T-helper 1 cell treated with Interleukin-12 subunit alpha and Interleukin-12 subunit beta and Interleukin-4 antibody, amounts not matched to agents 30 μg/mL and 1 μg/mL, for 36 hours (primary cell): ENCODE data around the gene PGGT1B.

Source experiments
- H3K27ac Mint-ChIP-seq: one replicate; pipeline ENCODE4 v1.8.0; 2021; ENCODE audit warnings: mild to moderate bottlenecking, mixed read lengths
- H3K27me3 Mint-ChIP-seq: one replicate; pipeline ENCODE4 v1.8.0; 2021; ENCODE audit warnings: low read depth, mixed read lengths
- H3K36me3 Mint-ChIP-seq: one replicate; pipeline ENCODE4 v1.8.0; 2021; ENCODE audit warnings: low read depth, mixed read lengths
- H3K4me1 Mint-ChIP-seq: one replicate; pipeline ENCODE4 v1.8.0; 2021; ENCODE audit warnings: low read depth, mixed read lengths
- H3K4me3 Mint-ChIP-seq: one replicate; pipeline ENCODE4 v1.8.0; 2021; ENCODE audit warnings: mild to moderate bottlenecking, moderate library complexity, mixed read lengths
- H3K9me3 Mint-ChIP-seq: one replicate; pipeline ENCODE4 v1.8.0; 2021; ENCODE audit warnings: mixed read lengths

Gene PGGT1B

DNA sequence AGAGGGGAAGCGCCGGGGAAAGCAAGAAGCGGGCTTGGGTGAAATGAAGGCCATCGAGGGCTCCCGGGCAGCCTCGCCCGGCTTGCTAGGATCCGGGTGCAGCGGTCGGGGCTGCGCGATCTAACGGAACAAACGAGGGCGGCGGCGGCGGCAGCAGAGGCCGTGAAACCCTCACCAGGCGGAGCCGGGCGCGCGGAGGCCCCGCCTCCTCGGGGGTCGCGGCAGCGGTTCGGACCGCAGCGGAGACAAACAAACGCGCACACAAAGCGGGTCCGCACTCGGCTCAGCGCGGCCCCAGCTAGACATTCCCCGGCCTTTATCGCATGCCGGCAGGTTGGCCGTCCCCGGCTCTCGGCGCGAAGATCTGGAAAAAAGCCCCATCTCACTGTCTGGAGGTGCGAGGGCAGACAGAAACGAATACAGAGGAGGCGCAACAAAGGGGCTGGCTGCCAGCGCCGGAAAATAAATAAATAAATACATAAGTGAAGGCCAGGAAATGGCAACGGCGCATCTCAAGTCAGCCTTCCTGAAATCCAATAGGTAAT is 82.4 kb downstream of the PGGT1B start:
- no peak overlapping the region for H3K27ac Mint-ChIP-seq
- H3K4me3 Mint-ChIP-seq, result peak overlapping the region; percentile 79
- H3K4me1 Mint-ChIP-seq, result peaks cover 3% of the 10 kb centered on the region
- H3K9me3 Mint-ChIP-seq, result no peaks in the 10 kb centered on the region
- H3K27me3 Mint-ChIP-seq, result peaks cover 84% of the 10 kb centered on the region
- H3K36me3 Mint-ChIP-seq, result no peaks in the 10 kb centered on the region

GRCh38 chr5:115179394-115180164 is 83.1 kb downstream of the PGGT1B start:
- H3K4me3 Mint-ChIP-seq, result peak overlapping the region; percentile 79
- H3K9me3 Mint-ChIP-seq, result no peaks in the 10 kb centered on the region
- H3K36me3 Mint-ChIP-seq, result no peaks in the 10 kb centered on the region
- no peak overlapping the region for H3K27ac Mint-ChIP-seq
- peaks cover 3% of the 10 kb centered on the region for H3K4me1 Mint-ChIP-seq
- peaks cover 85% of the 10 kb centered on the region for H3K27me3 Mint-ChIP-seq

- no peak overlapping the region for H3K27ac Mint-ChIP-seq
- no peak overlapping the region for H3K4me3 Mint-ChIP-seq
- no peaks in the 10 kb centered on the region for H3K9me3 Mint-ChIP-seq
- H3K36me3 Mint-ChIP-seq, result no peaks in the 10 kb centered on the region
- H3K4me1 Mint-ChIP-seq, result peaks cover 3% of the 10 kb centered on the region
- peaks cover 85% of the 10 kb centered on the region for H3K27me3 Mint-ChIP-seq
These were observed 83.7 kb downstream of the PGGT1B start for GRCh38 chr5:115179030-115179393.

GRCh38 chr5:115170929-115171510 is 91.7 kb downstream of the PGGT1B start:
- Mint-ChIP-seq H3K9me3 (peaks cover 6% of the 10 kb centered on the region), H3K4me3 (peak overlapping the region; percentile 69), H3K27ac (no peak overlapping the region), H3K4me1 (peaks cover 11% of the 10 kb centered on the region), H3K36me3 (peaks cover 2% of the 10 kb centered on the region), H3K27me3 (peaks cover 65% of the 10 kb centered on the region)

GRCh38 chr5:115170134-115170928 is 92.3 kb downstream of the PGGT1B start:
- peaks cover 6% of the 10 kb centered on the region for H3K9me3 Mint-ChIP-seq
- H3K36me3 Mint-ChIP-seq, result peaks cover 2% of the 10 kb centered on the region
- H3K4me1 Mint-ChIP-seq, result peaks cover 11% of the 10 kb centered on the region
- H3K27me3 Mint-ChIP-seq, result peaks cover 65% of the 10 kb centered on the region
- no peak overlapping the region for H3K27ac Mint-ChIP-seq
- H3K4me3 Mint-ChIP-seq, result peak overlapping the region; percentile 79

DNA sequence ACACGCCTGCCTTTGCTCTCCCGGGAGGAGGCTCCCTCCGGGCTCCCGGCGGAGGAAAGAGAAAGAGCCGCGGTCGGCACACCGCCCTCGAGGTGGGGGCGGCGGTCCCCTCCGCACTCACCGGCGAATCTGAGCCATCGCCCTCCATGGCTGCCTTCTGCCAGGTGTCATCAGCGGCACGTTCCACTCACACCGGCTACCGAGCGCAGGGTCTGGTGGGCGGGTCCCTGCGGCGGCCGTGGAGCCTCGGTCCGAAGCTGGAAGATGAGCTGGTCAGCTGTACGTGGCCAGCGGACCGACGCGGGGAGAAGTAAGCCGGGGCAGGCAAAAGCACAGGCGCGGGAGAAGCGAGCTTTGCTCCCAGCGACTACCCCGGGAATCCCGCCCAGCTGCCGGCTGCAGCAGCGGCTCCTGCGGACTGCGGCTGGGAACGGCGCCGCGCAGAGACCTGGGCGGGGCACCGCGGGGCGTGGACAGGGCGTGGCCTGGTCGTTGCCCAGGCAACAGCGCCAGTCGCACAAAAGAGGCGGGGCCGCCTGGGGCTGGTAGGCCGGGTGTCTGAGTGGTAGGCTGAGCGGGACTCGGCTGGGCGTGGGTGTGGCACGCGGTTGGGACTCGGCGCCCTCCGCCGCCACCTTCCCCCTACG is 93.1 kb downstream of the PGGT1B start, which contains the start of gene TRIM36:
TSS of gene TRIM36 (minus strand) at position 422 of the 647 bp plus-strand sequence. CDS start at position 148, 274 bp downstream.
- H3K4me1 Mint-ChIP-seq, result peaks cover 11% of the 10 kb centered on the region
- peaks cover 64% of the 10 kb centered on the region for H3K27me3 Mint-ChIP-seq
- peak within 1 kb of the TSS; percentile 79 for H3K4me3 Mint-ChIP-seq
- peaks cover 6% of the 10 kb centered on the region for H3K9me3 Mint-ChIP-seq
- H3K27ac Mint-ChIP-seq, result no peak within 1 kb of the TSS
- peaks cover 2% of the 10 kb centered on the region for H3K36me3 Mint-ChIP-seq

DNA sequence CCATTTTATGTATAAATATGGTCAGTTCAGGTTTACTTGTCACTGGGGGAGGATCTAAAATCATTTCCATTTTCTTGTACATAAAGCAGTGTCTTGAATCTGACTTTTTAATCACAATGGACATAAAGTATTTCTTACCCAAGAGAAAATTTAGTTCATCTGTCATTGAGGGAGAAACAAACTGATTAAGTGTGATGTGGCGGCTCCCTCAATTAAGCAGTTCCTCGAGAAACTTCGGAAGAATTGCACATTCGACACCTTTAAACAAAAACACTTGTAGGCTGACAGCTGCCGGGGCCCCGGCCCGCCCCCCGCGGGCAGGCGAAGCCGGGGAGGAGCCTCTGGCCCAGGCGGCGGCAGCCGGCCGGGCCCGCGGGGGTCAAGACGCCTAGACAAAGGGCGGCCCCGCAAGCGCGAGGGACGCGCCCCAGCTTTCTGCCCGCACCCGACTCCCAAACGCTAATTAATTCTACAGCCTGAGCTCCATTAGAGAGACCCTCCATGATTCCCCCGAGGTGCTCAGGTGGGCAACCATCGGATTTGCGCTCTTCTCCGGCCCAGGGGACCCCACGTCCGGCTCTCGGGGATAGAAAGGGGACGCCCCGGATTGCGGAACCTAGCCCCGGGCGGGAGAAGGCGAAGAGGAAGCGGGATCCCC is 93.7 kb downstream of the PGGT1B start:
- H3K36me3 Mint-ChIP-seq, result peaks cover 2% of the 10 kb centered on the region
- peaks cover 11% of the 10 kb centered on the region for H3K4me1 Mint-ChIP-seq
- H3K9me3 Mint-ChIP-seq, result peaks cover 12% of the 10 kb centered on the region
- H3K4me3 Mint-ChIP-seq, result peak overlapping the region; percentile 79
- H3K27me3 Mint-ChIP-seq, result peaks cover 64% of the 10 kb centered on the region
- no peak overlapping the region for H3K27ac Mint-ChIP-seq

DNA sequence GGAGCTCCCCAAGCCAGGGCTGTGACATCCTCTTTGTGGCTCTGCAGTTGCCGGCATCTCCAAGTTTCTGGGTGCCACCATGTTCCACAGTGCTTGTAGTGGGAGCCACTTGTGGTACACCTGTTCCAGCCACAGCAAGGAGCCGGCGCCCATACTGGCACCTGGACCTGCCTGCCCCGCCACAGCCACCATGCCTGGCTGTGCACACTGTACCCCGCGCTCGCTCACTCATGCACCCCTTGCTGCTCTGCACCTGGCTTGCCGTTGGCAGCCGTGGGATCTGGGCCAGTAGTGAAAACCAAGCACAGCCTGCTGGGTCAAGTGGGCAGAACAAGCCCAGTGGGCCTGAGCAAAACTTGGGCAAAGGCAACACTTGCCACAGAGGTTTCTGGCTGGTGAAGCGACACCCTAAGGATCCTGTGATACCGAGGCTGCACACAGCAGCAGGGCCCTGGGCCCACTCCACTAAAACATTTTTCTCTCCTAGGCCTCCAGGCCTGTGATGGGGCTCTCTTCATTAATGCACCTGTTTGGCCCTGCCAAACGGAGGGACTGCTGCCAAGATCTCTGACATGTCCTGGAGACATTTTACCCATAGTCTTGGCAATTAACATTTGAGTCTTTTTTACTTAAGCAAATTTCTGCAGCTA is 95.8 kb downstream of the PGGT1B start:
- Mint-ChIP-seq H3K9me3 (peaks cover 12% of the 10 kb centered on the region), H3K4me1 (peaks cover 11% of the 10 kb centered on the region), H3K36me3 (peaks cover 2% of the 10 kb centered on the region), H3K27me3 (peaks cover 53% of the 10 kb centered on the region), H3K4me3 (no peak overlapping the region), H3K27ac (no peak overlapping the region)

DNA sequence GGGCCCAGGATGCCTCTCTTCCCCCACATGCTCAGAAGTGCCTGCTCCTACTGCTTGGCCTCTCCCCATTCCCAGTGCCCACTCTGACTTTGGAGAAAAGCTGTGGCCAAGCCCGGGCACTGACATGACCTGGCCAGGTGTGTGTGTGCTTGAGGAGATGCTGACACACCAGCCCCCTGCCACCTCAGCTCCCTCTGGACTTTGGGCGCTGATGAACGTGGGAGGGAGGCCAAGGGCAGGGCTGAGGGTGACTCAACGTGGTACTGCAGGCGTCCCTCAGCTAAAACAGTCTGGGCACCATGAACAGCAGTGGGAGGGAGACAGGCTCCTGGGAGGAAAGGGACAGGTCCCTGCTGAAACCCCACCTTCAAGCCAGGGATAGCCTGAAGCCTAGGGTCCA is 96.9 kb downstream of the PGGT1B start:
- peaks cover 2% of the 10 kb centered on the region for H3K36me3 Mint-ChIP-seq
- peaks cover 49% of the 10 kb centered on the region for H3K27me3 Mint-ChIP-seq
- H3K9me3 Mint-ChIP-seq, result peaks cover 12% of the 10 kb centered on the region
- no peak overlapping the region for H3K27ac Mint-ChIP-seq
- H3K4me1 Mint-ChIP-seq, result peaks cover 6% of the 10 kb centered on the region
- H3K4me3 Mint-ChIP-seq, result no peak overlapping the region

- no peak overlapping the region for H3K4me3 Mint-ChIP-seq
These were observed 101.7 kb downstream of the PGGT1B start for GRCh38 chr5:115160975-115161475.

More at GRCh38 chr5:115160975-115161475, 101.7 kb downstream of the PGGT1B start:
- Mint-ChIP-seq H3K4me1 (no peaks in the 10 kb centered on the region), H3K9me3 (peaks cover 6% of the 10 kb centered on the region), H3K27me3 (peaks cover 35% of the 10 kb centered on the region), H3K27ac (no peak overlapping the region), H3K36me3 (no peaks in the 10 kb centered on the region)
